HG02938 (cell line): ENCODE measurements around the gene PNMT.

Source experiments
- ATAC-seq: cut with Tn5 transposase; IDR thresholded peaks from one replicate; pipeline ENCODE4 v1.9.1; 2021; ENCODE audit warnings: mild to moderate bottlenecking, moderate library complexity; ENCODE audit not compliant: unreplicated experiment

Gene PNMT

DNA sequence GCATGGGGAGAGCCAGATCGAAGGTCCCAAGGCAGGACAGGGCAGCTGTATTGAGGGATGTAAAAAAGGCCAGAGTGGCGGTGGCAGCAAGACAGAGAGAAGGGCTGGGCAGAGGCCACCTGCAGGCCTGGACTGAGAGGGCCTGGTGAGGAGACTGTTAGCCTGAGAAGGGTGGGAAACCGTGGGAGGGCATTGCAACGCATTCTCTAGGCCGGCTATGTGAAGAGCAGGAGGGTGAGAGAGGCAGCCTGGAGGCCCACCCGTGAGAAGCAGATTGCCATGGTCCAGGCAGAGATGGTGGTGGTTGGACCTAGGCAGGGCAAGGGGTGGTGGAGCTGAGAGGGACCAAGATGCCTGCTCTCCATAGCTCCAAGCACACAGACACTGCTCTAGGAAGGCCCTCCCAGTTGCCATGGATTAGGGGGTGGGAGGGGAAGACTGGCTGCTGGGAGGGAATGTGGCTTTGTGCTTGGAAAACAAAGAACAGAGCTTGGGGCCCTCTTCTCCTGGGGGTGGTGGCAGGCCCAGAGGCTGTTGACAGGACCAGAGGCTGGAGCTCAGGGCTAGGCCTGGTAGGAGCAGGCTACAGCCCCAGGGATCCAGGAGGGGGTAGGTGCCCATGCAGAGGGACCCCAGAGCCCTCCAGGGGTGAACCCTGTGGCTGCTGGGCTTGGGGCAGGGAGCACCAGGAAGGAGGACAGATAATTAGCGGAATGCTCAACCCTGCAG, 15.5 kb upstream of the PNMT start:
- ATAC-seq = no peak

DNA sequence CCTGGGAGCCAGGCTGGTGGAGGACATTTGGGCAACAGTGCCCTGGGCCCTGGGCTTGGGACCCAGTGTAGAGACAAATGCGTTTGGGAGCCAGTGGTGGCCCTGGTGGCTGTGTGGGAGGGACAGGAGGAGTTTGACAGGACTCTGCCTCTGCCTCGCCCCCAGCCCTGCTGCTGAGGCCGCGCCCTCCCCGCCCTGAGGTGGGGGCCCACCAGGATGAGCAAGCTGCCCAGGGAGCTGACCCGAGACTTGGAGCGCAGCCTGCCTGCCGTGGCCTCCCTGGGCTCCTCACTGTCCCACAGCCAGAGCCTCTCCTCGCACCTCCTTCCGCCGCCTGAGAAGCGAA, 15.0 kb upstream of the PNMT start:
- no peak for ATAC-seq

DNA sequence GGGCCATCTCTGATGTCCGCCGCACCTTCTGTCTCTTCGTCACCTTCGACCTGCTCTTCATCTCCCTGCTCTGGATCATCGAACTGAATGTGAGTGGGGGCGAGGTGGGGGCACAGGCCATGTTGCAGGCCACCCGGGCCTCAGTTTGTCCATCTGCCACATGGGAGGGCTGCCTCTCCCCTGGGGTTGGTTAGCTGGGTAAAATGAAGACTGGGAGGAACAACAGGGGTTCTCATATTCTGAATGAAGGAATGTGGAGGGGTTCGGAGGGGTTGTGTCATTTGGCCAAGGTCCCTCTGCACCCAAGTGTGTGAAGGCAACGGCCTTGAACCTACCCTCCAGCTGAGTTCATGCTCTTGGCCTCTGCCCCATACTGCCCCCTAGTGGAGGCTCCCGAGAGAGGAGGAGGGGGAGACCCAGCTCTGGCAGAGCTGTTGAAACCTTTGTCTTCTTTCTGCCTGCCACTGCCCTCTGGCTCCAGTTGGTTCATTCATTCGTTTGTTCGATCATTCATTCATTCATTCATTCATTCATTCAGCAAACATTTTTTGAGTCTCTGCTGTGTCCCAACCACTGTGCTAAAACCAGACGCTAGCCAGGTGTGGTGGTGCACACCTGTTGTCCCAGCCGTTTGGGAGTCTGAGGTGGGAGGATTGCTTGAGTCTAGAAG, 14.5 kb upstream of the PNMT start:
- no peak for ATAC-seq

DNA sequence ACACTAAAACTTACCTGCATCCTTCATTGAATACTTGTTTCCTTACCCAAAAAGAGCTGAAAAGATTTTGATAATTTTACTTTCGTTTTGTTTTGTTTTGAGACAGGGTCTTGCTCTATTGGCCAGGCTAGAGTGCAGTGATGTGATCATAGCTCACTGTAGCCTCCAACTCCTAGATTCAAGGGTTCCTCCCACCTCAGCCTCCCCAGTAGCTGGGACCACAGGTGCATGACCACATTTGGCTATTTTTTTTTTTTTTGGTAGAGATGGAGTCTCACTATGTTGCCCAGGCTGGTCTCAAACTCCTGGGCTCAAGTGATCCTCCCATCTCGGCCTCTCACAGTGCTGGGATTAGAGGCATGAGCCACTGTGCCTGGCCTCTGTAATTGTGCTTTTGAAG, 13.1 kb upstream of the PNMT start:
- ATAC-seq = no peak

DNA sequence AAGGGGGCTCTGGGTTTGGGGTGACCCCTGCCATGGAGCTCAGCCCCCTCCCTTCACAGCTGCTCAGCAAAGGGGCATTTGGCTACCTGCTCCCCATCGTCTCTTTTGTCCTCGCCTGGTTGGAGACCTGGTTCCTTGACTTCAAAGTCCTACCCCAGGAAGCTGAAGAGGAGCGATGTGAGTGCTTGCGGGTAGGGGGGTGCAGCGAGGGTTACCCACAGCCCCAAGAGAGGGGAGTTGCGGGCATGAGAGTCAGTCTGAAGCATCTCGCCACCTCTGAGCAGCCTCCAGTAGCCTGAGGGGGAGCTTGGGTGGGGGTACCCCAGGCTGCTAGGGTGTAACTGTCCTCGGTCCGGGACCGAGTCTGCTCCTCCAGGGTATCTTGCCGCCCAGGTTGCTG, 9.9 kb upstream of the PNMT start:
- ATAC-seq = no peak

DNA sequence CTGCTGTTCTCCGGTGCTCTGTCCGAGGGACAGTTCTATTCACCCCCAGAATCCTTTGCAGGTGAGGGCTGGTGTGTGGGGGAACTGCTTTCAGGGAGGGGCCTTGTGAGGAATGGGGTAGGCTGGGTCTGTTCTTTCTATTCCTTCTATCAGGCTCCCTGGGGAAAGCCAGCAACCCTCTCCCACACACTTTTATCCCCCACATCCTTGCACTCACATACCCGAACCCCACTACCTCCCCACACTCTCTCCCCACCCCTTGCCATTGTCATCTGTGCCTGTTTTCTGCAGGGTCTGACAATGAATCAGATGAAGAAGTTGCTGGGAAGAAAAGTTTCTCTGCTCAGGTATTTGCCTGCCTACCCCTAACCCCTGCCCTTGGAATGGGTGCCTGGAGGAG, 9.5 kb upstream of the PNMT start:
- ATAC-seq = no peak

DNA sequence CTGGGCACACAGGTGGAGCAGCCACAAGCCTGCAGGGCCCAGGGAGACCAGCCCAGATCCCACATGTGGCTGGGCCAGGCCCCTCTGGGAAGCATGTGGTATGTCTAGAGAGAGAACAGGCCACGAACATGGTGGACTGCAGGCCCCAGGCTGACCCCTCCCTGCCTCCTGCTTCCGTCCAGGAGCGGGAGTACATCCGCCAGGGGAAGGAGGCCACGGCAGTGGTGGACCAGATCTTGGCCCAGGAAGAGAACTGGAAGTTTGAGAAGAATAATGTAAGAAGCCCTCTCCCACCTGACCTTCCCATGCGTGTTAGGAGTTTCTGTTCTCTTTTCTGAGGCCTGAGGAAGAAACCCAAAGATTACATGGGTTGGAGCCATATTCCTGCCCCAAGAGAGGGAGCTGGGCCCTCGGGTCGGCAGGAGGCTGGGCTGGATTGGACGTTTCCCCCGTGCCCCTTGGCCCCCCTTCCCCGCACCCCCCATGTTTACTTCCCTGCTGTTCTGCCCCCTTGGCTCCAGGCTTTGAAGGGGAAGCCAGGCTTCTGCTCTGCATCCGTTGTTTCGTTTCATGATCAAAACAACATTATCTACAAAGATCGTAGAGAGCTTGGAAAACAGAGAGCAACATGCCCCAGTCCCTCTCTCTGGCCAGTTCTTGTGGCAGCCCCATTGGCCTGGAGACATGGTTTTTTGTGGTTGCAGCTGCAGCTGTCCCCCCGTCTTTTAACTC, 8.8 kb upstream of the PNMT start:
- ATAC-seq = no peak

DNA sequence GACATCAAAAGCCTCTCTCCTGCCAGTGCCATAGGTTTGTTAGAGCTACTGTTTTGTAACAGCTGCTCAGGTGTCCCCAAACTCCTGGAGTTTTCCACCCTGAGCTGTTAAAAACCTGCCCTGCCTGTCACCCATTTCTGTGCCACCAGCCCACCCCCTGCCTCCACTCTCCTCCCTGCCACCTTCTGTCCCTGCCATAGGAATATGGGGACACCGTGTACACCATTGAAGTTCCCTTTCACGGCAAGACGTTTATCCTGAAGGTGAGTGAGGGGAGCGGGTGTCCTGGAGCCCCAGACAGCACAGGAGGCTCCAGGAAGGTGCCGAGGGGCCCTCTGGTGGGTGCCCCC, 8.3 kb upstream of the PNMT start:
- no peak for ATAC-seq

DNA sequence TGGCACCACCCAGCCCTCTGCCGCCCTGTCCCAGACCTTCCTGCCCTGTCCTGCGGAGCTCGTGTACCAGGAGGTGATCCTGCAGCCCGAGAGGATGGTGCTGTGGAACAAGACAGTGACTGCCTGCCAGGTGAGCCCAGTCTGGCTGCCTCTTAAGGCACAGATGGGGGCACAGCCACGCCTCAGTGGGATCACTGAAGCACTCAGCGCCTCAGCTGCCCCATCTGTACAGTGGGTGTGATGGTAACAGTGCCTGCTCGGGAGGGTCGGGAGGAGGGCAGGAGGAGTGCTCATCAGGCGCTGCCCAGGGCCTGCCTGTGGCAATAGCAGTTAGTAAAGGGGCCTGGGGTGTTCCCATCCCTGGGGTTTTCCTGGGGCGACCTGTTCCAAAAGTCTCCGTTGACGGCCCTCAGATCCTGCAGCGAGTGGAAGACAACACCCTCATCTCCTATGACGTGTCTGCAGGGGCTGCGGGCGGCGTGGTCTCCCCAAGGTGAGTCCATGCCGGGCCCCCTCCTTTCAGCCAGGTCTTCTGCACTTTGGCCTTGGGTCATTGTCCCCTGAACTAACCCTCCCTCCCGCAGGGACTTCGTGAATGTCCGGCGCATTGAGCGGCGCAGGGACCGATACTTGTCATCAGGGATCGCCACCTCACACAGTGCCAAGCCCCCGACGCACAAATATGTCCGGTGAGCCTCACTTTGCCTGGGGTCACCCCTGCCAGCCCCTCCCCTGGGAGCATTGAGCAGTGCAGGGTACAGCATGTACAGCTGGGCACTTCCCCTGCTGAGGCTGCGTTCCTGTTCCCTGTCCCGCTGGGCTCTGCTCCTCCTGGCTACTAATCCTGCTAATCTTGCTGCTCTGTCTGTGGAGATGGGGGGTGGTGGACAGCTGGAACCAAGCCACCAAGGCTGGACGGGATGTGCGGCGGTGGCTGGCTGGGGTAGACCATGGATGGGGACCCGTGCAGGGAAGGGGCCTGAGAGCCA, 7.6 kb upstream of the PNMT start:
- ATAC-seq = no peak

DNA sequence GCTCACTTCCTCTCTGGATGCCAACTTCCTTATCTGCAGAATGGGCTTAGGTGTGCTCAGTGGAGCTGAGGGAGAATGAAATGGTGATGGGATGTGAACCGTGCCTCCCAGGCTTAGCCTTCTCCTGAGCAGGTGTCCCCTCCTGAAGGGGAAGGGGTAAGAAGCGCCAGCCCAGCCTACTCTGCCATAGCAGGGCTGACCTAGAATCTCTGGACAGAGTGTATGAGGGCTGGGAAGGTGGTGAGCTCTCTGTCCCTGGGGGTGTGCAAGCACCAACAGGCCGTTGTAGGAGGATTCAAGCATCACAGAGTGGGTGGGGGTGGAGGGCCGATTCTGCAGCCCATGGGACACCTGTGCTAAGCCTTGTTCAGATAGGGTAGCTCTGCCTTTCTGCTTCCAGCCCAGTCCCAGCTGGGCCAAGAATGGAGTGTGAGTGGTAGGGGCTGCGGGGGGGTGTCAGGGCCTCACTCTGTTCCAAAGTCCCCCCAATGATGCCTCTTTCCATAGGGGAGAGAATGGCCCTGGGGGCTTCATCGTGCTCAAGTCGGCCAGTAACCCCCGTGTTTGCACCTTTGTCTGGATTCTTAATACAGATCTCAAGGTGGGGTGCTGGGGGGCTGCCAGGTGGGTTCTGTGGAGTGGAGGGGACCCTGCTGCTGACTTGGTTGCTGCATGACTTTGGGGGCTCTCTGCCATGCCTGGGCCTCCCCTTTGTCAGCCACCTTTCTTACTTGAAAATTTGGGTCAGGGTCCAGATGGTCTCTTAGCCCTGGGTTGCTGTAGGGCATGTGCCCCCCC, 6.3 kb upstream of the PNMT start:
- no peak for ATAC-seq

DNA sequence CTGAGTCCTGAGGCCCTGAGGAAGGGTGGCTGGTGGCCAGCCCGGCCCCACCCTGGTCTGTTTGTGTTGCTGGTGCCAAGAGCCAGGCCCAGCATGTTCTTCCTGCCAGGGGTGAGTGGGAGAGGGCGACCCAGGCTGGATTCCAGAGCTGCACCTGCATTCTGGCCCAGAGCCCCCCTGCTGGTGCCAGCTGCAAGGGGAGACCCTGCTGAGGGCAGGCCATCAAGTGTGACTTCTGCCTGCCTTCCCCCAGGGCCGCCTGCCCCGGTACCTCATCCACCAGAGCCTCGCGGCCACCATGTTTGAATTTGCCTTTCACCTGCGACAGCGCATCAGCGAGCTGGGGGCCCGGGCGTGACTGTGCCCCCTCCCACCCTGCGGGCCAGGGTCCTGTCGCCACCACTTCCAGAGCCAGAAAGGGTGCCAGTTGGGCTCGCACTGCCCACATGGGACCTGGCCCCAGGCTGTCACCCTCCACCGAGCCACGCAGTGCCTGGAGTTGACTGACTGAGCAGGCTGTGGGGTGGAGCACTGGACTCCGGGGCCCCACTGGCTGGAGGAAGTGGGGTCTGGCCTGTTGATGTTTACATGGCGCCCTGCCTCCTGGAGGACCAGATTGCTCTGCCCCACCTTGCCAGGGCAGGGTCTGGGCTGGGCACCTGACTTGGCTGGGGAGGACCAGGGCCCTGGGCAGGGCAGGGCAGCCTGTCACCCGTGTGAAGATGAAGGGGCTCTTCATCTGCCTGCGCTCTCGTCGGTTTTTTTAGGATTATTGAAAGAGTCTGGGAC, 5.5 kb upstream of the PNMT start:
- no peak for ATAC-seq

DNA sequence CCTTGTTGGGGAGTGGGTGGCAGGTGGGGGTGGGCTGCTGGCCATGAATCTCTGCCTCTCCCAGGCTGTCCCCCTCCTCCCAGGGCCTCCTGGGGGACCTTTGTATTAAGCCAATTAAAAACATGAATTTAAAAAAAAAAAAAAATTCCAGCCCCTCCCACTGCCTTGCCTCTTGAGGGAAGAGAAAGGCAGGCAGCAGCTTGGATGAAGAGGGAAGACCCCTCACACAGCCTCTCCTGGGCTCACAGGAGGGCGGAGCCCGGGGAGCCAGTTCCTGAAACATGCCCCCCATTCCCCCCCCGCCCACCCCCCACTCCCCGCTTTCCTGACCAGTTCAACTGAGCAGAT, 4.9 kb upstream of the PNMT start:
- no peak for ATAC-seq

DNA sequence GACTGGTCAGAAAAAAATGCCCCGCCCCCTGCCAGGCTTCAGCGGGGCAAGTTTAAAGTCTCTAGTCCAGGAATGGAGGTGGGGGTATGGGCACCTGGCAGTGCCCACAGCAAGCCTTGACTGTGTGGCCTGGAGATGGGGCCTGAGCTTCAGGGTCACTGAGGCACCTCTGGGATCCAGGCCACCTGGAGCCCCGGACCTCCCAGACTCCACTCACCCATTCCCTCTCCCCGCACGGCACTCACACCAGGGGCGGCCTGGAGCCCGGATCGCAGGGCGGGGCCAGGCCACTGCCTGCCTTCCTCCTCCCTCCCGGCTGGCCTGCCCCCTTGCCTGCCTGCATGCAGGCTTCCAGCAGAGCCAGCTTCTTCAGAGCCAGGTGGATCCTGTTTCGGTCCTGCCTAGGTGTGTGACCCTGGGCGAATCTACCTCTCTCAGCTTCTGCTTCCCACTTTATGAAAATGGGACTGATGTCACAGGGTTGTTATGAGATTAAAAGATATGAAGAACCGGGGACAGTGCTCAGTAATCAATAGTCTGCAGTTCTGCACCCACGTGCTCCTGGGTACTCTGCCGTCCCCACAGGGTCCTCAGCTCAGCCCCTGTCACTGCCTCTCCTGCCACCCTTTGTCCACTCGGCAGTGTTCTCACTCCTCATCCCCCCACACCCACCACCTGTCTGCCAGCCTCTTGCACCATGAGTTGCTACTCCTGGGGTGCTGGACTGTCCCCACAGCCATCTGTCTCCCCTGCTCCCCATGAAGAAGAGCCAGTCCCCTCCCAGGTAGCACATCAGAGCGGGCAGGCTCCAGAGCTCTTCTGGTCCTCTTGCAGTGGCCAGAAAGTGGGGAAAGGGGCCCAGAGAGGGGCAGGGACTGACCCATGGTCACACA, 4.3 kb upstream of the PNMT start:
- no peak for ATAC-seq

DNA sequence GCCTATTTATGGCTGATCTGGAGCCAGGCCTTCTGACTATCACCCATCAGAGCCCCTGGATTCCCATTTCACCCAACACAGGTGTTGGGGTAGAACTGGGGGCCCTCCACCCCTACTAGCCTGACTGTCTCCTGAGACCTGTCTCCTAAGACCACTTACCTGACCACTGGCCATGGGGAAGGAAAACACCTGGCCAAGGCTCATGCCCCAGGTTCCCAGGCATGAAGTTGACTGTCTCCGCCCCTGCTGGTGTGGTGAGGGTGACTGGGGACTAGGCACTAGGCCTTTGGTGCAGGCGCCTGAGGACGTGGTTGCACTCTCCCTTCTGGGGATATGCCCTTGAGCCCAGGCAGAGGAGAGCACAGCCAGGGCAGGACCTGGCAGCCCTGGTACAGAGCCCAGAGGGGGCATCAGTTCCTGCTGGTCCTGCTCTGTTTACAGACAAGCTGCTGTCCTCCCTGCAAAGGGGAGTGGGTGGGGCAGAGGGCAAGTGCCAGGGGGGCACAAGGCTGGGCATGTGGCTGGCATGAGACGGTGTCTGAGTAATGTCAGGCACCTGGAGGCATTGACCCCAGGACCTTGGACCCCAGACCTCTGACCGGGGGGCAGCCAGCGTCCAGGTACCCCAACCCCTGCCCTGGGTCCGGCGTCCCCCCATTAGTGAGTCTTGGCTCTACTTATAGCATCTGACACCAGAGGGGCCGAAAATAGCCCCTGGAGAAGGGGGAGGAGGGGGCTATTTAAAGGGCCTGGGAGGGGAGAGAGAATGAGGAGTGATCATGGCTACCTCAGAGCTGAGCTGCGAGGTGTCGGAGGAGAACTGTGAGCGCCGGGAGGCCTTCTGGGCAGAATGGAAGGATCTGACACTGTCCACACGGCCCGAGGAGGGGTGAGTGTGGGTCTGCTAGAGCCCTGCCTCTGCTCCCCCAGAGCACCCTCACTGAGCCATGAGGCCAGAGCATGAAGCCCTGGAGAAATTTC, 3.4 kb upstream of the PNMT start, which contains the start of gene TCAP:
TSS of gene TCAP (plus strand) at position 769 of the 981 bp plus-strand sequence. CDS start at position 780, 11 bp downstream.
- no peak for ATAC-seq

DNA sequence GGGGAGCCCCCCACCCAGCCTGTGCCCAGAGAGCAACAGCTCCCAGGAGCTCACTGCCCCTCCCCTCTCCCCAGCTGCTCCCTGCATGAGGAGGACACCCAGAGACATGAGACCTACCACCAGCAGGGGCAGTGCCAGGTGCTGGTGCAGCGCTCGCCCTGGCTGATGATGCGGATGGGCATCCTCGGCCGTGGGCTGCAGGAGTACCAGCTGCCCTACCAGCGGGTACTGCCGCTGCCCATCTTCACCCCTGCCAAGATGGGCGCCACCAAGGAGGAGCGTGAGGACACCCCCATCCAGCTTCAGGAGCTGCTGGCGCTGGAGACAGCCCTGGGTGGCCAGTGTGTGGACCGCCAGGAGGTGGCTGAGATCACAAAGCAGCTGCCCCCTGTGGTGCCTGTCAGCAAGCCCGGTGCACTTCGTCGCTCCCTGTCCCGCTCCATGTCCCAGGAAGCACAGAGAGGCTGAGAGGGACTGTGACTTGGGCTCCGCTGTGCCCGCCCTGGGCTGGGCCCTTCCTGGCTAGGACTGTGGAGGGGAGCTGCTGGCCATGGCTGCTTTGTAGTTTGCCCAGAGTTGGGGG, 2.5 kb upstream of the PNMT start:
- ATAC-seq = no peak

DNA sequence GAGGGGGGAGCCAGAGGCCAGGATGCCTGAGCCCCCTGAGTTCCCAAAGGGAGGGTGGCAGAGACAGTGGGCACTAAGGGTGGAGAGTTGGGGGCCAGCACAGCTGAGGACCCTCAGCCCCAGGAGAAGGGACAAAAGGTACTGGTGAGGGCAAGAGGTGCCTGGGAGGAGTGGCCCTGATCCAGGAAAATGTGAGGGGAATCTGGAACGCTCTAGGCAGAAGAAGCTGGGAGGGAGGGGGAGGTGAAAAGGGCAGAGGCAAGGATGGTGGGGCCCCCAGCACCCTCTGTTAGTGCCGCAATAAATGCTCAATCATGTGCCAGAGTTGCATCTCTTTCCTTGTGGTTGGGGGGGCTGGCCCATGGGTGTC, 2.0 kb upstream of the PNMT start:
- ATAC-seq = no peak
